Right renal cortex interstitium (tissue), 3 donors: ENCODE measurements around the gene FAM124A. TPM values are rescaled to one million over a fixed set of nuclear protein-coding genes. Genes with fewer than 3 reads are reported as not detected.

Experiments
- DNase-seq, 3 donors: peaks; one replicate each; pipeline ENCODE4 v3.0.0-alpha.2; 2013; ENCODE audit warnings: low read depth in 3 of 3, low spot score in 2 of 3
- polyA plus RNA-seq, 3 donors: library from polyadenylated mRNA; unstranded; fragments of 120-200 nt; gene quantifications; one replicate each; pipeline ENCODE4 v1.2.1, GENCODE V29; 2013; ENCODE audit not compliant: insufficient read length in 3 of 3

Gene FAM124A
- polyA plus RNA-seq, 3 donors = 4.4 to 4.6 (median 4.5) TPM

DNA sequence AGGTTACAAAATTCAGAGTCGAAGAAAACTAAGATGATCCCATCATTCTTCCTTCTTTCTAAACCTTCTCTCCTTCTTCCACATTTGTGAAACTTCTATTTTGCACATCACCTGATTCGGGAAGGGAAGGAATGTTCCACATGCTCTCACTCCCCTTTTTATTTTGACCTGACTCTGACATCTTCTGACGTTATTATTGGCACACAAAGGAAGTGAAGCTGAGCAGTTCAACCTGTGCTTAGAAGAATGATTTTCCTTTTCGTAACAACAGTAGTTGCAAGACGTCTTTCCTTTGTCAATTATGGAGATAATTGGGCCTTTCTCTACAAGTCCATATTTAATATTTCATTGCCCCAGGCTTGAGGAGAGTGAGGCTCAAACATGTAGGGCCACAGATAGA lies 18.0 kb downstream of the FAM124A start:
- DNase-seq = no peak

DNA sequence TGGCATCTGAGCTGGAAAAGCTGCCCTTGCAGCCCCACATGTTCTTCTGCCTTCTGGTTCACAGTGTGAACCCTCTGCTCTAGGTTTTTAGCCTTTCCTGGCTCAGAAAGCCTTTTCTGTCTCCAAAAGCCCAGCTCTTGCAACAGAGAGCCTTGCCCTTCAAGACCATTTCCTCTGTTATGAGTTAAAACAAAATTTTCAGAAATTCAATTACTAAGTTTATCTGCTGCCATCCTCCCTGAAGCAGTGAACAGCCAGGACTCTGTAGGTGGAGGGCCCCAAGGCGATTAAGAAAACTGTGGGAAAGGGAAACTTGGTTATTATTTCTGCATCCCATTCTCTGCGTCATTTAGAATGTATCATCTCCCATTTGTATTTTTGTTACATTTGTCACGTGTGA lies 18.8 kb downstream of the FAM124A start:
- no peak for DNase-seq

DNA sequence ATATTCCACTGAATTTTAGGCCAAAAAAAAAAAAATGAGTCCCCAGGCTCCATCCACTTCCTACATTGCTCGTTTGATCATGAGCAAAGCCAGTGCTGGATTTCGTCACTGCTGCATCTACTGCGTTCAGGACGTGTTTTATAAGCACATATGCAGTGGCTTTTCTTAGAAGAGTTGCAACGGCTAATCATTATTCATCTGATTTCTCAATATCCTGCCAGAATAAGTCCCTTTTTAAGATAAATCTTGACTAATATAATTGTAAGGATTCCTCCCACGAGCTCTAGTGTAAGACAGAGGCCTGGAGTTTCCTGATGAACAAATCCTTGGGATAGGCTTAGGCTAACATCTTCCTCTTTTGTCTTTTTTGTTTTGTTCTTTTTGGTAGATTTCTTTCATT lies 19.5 kb downstream of the FAM124A start:
- DNase-seq = no peak

DNA sequence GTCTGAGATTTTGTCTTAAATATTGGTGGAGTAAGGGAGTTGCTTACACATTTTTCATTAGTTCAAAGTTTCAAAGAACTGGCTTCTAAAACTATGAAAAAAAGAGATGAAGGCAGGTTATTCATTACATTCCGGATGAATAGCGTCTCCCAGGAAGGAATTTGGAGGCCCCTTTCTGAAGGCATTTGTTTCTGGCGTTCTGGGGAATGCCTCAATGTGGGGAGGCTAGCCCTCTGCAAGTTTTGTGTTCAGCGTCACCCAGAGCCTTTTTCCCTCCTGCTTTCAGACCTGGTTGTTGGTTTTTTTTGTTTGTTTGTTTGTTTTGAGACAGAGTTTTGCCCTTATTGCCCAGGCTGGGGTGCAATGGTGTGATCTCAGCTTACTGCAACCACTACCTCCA lies 21.0 kb downstream of the FAM124A start:
- no peak for DNase-seq

DNA sequence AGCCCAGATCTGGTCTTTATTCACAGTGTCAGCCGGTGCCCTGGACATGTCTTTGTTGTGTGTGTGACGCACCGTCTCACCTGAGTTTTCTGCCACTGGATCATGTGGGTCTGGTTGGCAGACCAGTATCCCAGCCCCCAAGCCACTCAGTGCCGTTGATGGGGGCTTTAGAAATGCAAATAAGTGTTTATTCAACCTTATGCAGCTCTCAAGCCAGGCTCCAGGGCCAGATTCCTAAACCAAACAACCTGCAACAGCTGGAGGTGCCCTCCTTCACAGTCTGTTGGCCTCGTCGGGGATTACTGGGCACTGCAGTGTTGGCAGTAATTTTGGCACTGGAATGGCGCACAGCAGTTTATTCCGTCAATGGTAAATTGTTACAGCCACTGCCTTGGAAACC lies 21.6 kb downstream of the FAM124A start:
- no peak for DNase-seq

DNA sequence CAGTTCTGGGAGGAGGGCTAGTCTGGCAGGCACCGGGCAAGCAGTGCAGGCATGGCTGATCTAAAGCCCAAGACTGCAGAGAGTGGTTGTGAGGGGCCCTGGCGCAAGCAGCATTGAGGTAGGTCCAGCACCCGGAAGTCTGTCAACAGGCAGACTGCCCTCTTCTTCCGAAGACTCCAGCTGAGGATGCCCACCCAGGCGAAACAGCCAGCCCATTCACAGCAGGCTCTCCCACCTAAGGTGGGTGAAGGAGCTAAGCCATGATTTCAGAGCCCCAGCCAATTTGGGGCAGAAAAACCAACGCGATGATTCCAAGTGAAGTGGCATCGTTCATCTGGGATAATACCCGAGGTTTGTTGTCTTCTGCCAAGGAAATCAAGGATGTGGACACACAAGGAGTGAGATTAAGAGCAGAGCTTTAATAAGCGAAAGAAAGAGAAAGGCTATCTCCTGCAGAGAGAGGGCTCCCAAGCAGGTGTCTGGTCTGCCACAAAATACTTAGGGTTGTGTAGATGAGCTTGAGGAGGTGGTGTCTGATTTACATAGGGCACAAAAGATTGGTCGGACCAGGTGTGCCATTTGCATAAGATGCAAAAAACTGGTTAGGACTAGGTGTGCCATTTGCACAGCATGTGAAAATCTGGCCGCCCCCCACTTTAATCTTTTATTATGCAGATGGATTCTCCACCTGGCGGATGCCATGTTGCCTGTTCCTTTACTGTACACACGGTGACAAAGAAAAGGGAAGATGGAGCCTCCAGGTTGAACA lies 22.6 kb downstream of the FAM124A start:
- no peak for DNase-seq

DNA sequence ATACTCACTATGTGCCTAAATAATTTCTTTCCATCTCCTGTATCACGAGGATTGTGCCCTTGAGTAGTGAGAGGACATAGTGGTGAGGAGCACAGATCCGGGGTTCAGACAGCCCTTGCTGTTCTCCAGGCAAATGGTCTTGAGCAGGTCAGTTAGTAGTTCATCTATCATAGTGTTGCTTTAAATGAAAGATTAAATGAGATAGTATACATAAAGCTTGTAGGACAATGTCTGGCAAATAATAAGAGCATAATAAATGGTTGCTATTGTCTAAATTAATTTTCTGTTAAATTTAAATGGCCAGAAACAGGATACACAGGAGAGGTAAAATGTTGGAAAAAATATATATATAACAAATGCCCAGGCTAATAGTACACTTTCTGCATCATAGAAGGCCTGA lies 23.4 kb downstream of the FAM124A start:
- DNase-seq = no peak

DNA sequence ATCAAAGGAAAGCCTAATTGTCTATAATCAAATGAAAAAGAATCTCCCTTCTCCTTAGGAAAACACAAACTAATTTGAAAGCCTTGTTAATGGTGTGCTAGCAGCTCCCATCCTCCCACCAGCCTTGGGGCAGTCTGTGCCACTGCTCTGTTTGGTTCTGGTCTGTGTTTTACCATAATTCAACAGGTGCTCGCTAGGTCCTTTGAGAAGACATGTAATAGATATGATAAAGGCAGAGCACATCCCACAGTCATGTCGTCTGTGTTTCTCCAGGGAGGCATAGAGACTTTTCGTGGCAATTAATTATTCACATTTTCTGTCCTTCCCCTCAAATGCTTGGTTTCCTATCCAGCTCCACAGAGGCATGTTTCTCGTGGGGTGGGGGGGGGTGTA lies 23.8 kb downstream of the FAM124A start:
- DNase-seq = no peak

DNA sequence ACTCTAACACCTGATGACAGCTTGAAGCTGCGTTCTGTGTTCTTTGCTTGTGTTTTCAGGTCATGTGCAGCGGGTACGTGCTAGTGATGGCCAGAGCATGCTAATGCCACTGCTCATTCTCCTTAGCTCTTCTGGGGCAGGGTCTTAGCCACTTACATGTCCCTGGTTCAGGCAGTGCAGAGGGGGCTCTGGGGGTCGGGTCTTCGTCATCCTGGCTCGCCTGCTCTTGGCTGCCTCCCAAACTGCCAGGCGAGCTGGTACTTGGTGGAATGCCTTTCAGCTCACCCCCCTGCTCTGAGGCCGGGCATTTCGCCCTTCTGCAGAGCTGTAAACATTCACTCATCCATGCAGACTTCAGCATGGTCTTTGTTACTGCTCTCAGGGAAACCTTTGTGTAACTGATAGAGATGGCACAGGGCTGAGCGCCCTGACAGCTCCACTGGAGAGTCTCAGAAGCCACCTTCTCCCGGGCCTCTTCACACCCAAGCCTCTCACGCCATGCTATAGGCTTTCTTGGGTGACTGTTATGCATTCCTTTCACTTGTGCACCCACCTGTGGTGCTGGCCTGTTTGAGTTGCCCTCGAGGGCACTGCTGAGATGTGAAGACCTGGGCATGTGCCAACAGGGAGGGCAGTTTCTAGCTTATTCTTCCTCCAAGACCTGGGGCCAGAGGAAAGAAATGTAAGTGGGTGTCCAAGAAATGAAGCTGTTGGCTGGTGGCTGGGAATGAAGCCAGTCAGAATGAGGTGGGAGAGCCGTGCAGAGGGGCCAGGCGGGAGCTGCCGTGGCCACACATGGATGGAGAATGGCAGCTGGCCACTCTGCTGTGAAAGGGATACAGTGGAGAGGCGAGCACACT lies 24.4 kb downstream of the FAM124A start:
- no peak for DNase-seq

DNA sequence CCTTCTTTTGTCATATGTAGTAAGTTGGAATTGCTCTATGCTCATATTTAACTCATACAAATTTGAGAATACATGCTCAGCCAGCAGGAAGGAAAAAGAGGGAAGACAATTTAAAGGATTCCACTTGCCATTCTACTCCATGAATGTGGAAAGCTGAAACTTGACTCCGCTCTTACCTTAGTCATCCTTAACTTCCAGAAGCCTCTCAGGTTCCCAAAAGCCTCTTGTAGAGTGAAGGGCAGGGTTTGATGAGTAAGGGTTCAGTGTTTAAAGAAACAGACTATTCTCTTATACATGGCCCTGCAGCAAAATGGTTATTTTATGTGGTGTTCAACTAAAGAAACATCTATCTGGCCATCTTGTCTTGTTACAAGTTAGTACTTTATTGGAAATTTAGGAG lies 27.1 kb downstream of the FAM124A start:
- no peak for DNase-seq

DNA sequence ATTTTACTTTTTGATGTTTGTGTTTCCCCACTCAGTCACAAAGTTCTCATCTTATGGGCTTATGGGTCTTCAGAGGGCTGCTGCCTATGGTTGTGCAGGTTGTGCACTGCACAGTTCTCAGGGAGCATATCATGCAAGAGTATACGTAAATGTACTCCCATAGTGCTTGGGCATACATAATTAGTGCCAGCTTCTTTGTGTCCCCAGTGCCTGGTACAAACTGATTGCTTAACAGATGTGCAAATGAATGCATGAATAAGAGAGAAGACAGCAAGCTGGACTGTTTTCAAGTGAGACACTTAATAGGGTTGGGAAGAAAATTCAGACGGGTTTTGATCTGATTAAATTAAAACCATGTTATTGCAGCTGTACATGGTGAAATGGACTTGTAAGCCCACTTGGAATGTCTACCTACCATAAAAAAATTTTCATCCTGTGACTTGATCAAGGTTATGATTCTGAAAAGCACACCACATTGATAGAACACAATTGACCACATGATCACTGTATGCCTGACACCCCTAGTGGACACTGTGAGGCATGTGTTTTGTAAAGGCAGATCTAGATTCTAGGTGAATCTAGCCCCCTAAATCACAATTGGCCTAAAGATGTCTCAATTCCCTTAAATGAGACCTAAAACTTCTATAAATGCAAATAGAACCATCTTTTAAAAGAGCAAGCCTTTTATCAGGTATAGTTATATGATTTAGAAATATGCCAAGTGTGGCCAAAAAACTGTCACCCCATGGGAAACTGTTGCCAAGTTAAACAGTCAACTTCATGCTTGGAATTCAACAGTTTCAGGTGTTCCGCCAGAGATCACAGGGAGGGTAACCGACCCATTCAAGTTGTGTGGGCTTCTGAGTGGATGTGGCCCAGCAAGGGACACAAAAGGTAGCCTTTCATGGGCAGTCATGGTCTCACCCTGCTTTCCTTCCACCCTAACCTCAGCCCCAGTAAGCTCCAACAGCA lies 27.9 kb downstream of the FAM124A start:
- no peak for DNase-seq

DNA sequence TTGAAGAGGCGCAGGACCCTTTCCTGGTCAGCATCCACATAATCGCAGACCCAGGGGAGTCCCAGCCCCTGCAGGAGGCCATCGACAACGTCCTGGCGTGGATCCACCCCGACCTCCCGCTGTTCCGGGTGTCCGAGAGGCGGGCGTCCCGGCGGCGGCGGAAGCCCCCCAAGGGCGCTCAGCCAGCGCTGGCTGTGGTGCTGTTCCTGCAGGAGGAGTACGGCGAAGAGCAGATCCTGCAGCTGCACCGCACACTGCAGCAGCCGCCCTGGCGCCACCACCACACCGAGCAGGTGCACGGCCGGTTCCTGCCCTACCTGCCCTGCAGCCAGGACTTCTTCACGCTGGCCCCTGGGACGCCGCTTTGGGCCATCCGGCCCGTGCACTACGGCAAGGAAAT lies 29.3 kb downstream of the FAM124A start:
- DNase-seq = no peak

DNA sequence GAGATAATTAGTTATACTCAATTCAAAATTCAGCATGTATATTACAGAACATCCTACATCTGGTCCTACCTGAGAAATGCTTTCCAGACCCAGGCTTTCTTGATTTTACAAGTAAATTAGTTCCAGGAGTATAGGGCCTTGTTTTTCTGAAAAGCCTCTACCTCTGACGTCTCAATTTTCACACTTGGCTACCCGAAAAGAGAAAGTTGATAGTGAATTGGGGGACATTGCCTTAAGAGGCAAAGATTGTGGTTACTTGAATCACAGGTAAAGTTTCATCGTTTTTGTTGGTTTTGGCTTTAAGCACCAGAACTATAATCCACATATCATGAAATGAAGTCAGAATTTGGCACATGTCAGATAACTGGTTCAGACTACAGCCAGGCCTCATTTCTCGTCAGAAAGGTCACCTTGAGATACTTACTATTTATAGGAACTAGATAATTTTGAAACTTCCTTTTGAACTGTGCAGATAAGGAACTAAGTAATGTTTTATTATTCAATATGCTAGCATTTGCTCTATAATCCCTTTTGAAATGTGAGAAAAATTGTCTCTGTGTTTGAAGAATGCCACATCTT lies 30.8 kb downstream of the FAM124A start:
- DNase-seq = no peak

DNA sequence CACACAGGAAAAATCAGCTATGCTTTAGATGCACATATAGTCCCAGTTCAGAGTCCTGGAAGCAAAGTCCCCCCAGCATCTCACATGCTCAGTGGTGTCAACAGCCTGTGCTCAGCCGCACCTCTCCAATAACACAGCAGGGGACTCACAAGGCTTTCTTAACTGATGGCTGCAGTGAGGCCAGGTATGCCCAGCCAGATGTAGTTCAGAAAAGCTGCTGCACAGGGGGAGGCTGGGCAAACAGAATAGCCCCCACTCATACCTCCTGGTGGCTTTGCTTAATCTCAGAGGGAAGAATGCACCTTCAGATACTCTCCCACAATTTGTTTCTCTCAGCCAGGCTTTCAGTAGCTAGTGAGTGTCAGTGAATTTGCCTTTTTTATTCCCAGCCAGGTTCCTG lies 33.4 kb downstream of the FAM124A start:
- DNase-seq = no peak

DNA sequence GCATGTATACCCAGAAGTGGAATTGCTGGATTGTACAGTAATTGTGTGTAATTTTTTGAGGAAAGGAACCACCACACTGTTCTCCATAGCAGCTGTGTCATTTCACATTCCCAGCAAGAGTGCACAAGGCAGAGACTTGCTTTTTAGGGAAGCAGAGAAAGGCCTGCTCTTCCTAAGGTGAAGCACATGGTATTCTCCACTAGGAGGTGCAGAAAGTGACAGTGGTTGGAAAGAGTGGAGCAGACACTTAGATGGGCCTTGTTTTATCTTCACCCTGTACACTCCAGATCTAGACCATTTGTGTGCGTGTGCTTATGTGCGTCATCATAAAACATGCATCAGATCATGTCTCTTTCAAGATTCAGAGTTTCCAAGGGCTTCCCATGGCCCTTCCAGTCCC lies 35.0 kb downstream of the FAM124A start:
- DNase-seq = no peak

DNA sequence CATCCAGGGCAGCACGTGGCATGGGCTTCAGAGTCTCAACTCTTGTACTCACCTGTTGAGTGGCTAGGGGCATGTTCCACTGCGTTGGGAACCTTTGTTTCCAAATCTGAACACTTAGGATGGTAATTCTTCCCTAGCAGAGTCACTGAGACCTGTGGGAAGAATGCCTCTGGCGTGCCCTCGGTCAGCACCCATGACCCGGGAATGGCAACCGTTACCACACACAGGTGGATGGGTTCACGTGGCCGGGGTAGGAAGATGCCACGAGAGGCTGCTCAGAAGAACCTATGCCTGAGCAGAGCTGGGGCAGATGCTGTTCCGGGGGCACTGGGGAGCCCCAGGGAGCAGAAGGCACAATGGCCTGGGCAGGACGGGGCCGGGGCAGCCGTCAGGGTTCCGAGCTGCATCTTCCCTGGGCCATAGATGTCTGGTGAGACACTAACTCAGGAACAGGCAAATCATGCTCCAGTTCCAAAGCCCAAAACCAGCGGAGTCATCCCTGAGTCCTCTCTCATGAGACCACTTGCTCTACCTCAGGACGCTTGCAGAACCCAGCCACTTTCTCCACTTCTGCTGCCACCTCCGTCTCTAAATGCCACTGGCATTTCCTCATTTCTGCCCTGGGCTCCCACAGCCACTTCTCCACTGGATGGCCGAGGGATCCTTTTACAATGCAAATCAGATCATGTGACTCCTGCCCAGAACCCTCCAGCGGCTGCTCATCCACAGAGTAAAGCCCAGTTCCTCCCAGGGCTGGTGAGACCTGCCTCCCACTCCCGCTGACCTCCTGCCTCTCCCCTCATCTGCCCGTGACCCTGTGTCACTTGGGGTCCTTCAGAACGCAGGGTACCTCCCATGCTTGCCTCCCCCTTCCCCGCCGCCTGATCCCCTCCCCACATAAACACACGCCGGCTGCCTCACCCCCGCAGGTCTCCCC lies 36.7 kb downstream of the FAM124A start:
- no peak for DNase-seq

DNA sequence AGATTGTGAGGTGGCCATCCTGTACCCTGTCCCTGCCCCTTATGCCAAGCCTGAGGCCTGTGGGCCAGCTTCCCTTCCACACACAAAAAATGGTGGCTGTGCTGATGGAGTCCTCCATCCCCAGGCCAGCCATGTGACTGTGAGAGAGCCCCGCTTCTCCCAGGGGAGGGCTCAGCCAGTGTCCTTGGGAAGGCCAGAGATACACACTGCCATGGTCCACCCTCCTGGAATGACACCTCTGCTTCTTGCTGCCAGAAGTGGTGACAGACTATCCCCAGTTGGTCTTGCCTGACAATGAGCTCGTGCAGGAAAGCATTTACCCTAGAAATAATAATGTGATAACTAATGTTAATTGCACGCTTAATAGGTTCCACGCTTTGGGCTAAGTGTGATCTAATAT lies 38.0 kb downstream of the FAM124A start:
- DNase-seq = no peak

DNA sequence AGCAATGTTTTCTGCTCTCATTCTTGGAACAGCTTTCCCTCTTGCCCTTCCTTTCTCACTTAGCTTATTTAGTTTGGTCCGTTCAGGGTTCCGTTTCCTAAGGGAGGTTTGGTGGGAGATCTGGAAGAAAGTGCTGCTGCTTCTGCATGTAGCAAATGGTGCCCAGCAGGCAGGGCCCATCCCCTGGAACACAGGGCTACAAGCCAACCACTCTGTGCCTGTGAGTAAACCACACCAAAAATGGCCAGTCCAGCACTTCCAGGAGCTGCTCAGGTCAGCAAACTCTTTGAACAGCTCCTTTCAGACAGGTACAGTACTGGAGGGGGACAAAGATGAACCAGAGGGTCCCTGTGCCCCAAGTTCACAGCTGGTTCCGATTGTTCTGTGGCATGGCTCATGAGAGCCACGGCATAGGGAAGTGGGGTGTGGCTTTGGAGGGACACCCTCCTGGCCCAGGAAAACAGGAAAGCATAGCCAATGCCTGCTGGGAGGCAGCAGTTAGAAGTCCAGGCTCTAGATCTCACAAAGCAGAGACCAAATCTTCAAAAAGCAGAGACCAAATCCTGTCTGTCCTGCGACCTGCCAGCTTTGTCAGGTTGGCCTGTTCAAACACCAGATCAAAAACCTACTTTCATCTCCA lies 39.5 kb downstream of the FAM124A start:
- no peak for DNase-seq
